GM12864 (cell line): ENCODE results near the gene PTPRM.

Experiments
- DNase-seq: peaks from one replicate; pipeline ENCODE4 v3.0.0-alpha.2; 2011; ENCODE audit warnings: low read depth
- H3K4me3 ChIP-seq: 2 replicates; pipeline ENCODE4 v1.5.1; 2011; ENCODE audit warnings: mild to moderate bottlenecking, low read depth, low read length, control low read depth
- TF ChIP-seq, protein P1 (sequence below): IDR thresholded peaks from 2 replicates; pipeline ENCODE4 v1.5.1; 2011; ENCODE audit warnings: low read depth, mild to moderate bottlenecking, moderate library complexity, low read length, control low read depth, inconsistent platforms; ENCODE audit errors: missing control alignments

PTPRM gene

DNA sequence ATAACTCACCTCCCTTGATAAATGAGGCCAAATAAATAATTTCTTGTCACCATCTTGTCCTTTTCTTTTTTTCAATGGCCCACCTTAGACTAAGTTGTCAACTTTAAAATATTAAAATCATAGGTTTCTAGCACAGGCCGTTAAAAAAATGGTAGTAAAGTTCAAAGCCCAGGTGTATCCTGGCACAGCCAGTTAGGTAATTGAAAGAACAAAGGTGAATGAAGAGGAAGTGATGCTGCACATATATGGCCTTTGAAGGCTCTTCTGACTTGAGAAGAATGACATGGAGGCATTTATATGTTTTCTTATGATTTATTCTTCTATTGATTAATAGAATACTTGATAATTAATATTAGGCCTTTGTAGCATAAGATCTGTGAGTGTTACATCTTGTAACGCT lies 208.7 kb downstream of the PTPRM start:
- TF ChIP-seq, protein P1, sequence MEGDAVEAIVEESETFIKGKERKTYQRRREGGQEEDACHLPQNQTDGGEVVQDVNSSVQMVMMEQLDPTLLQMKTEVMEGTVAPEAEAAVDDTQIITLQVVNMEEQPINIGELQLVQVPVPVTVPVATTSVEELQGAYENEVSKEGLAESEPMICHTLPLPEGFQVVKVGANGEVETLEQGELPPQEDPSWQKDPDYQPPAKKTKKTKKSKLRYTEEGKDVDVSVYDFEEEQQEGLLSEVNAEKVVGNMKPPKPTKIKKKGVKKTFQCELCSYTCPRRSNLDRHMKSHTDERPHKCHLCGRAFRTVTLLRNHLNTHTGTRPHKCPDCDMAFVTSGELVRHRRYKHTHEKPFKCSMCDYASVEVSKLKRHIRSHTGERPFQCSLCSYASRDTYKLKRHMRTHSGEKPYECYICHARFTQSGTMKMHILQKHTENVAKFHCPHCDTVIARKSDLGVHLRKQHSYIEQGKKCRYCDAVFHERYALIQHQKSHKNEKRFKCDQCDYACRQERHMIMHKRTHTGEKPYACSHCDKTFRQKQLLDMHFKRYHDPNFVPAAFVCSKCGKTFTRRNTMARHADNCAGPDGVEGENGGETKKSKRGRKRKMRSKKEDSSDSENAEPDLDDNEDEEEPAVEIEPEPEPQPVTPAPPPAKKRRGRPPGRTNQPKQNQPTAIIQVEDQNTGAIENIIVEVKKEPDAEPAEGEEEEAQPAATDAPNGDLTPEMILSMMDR: no peak
- no peak overlapping the region for H3K4me3 ChIP-seq
- DNase-seq: no peak

DNA sequence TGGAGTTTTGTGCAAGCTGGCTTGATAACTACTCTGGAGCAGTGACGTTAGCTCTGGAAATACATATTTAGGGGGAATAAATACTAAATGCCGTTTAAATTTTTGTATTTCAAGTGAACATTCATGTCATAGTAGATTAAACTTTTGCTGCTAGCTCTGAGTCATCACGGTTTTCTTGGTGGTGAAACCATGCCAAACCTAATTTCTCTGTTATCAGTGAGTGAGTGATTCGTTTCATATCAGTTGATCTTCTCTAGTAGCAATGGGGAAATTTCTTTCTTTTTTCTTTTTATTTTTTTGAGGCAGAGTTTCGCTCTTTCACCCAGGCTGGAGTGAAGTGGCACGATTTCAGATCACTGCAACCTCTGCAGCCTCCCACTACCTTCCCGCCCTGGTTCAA lies 211.1 kb downstream of the PTPRM start:
- DNase-seq: no peak
- TF ChIP-seq, protein P1: no peak
- H3K4me3 ChIP-seq: no peak overlapping the region

DNA sequence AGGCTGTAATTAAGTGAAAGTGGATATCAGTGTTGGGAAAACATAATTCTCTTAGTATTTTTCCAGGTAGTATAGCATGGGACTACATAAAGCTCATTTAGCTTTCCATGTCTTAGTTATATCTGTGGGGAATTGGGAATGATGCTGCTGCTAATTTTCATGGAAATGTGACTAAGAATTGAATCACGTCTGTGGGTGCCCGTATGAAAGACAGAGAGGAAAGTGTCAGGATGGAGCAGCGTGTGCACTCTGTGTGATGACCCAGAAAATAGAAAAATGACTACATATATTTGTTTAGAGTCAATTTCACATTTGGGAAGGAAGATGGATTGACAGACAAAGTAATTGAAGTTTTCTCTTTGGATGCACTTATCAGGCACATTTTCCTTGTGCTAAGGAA lies 212.1 kb downstream of the PTPRM start:
- no peak for DNase-seq
- H3K4me3 ChIP-seq: no peak overlapping the region
- TF ChIP-seq, protein P1: no peak

DNA sequence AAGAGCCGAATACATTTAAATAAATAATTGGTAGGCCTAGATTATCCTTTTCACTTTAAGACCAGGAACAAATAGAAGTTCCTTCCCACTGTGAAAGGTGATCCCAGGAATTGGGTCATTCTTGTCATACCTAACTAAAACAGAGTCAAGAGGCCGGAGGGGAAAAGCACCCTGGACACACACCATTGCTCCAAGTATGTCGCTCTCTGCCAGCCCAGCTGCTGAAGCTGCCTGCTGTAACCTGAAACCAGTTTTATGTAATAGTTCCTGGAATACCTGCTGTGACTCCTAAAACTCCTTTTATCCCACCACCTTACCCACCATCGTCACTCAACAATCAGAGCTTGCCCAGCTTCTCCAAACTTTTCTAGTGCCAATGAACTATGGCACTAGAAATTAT lies 217.1 kb downstream of the PTPRM start:
- H3K4me3 ChIP-seq: no peak overlapping the region
- DNase-seq: no peak
- TF ChIP-seq, protein P1: no peak

DNA sequence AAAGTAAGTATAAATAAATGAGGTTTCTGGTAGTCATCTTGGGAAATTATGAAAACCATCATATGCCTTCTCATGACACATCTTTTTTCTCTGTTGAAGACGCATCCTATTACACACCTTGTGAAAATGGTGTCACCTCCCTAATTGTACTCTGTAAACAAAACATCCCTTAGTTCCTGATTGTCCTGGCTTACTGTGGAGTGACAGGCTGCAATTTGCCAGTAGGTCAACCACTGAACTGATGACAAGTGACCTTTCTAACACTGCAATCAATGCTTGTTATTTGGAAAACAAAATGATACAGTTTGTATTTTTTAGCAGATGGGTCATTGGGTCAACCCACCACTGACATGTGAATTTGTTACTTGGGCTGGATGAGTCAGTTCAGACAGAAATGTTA lies 219.5 kb downstream of the PTPRM start:
- H3K4me3 ChIP-seq: no peak overlapping the region
- TF ChIP-seq, protein P1: no peak
- no peak for DNase-seq

DNA sequence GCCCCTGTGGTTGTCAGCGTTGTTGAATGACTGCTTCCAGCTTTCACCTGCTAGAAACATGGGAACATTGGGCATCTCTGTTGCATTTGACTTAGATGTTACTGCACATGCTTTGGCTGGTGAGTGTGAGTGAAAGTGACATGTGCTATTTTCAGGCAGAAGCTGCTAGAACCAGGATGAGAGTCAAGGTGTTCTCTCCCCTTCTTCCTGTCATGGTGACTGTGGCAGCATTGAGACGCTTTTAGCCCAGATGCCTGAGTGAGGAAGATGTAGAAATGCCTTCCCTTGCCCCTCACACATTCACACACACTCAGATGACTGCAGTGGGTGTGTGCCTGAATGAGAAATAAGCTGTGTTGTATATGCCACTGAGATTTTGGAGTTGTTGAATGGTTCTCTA lies 220.2 kb downstream of the PTPRM start:
- TF ChIP-seq, protein P1: no peak
- DNase-seq: no peak

DNA sequence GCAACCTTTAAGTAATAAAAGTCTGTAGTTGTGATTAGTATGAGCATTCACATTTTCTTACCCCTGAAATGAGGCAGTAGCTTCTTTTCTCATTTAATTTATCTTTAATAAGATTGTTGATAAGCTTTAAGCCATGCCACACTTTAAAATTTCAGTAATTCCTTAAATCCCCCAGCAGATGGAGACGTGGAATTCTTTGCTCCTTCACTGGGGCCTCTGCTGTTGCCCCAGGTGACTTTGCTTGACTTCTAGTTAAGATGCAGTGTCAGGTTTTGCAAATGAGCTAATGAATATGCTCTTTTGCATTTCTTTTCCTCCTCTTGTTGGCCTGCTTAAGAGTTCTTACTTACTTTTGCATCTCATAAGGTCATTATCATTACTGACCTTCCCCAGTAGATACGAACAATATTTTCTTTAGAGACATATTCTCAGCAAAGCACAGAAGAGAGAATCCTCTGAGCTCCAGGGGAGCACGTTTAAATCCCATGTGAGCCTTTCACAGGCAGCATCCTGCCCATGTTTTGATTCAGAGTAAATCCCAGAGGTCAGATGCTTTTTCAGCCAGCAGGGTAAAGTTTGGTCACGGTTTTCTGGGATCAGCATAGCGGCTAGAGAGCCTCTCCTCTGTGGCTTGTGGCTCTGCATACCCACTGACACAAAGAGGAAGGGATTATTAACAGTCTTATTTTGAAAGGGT lies 222.9 kb downstream of the PTPRM start:
- H3K4me3 ChIP-seq: no peak overlapping the region
- DNase-seq: no peak

More for the DNA sequence above, 220.2 kb downstream of the PTPRM start:
- no peak overlapping the region for H3K4me3 ChIP-seq

More for the DNA sequence above, 222.9 kb downstream of the PTPRM start:
- TF ChIP-seq, protein P1: no peak
